ENCODE measurements around the gene RPTOR. TPM values are rescaled to one million over a fixed set of nuclear protein-coding genes. Genes with fewer than 3 reads are reported as not detected.
"Not testable (repeated sequence)": the region's sequence is repeated elsewhere in the genome, so short reads cannot be mapped to it uniquely, and the experiment has no call there.

The RPTOR gene
- total RNA-seq, 4 donors from 2014 or later = 47.6 to 56.9 (median 55.4) TPM

- TF ChIP-seq CTCF (IDR thresholded peaks at IDR 0.05 in 4 of 5, conservative IDR thresholded peaks at IDR 0.05 in 1 of 5) (peak; percentile 79 to 97 (median 92)), POLR2A (IDR thresholded peaks at IDR 0.05) (no peak)
- peaks cover 0 to 10% of the 10 kb centered on the region in 2 donors for H3K4me1 ChIP-seq
- ATAC-seq (peak; percentile 75 to 96), DNase-seq (peak; percentile 35 to 68)
- H3K27me3 ChIP-seq = no peaks in the 10 kb centered on the region
- no peaks in the 10 kb centered on the region for H3K36me3 ChIP-seq
- intact Hi-C loops (cut with DNase I; ENCODE audit: low total_unique reads) (loop anchor here (1.0 to 10.0 kb wide), 2 partner anchors 97 to 410 kb away; no protein-coding TSS in a partner anchor), in situ Hi-C loops (cut with MboI; ENCODE audit: low sequenced_read_pairs in 4 of 4) (loop anchor here in 3 of 4 donors (10.0 kb wide), 1 partner anchor 150 kb away; no protein-coding TSS in a partner anchor)
- no peak overlapping the region for H3K27ac ChIP-seq
- no peak overlapping the region for H3K4me3 ChIP-seq
- H3K9me3 ChIP-seq = no peaks in the 10 kb centered on the region
These were observed 30.6 kb downstream of the RPTOR start for GRCh38 chr17:80575057-80575875.

- Histone ChIP-seq H3K9me3 (no peaks in the 10 kb centered on the region), H3K4me1 (peaks cover 0 to 10% of the 10 kb centered on the region in 2 donors), H3K27ac (no peak overlapping the region), H3K27me3 (no peaks in the 10 kb centered on the region), H3K36me3 (no peaks in the 10 kb centered on the region), H3K4me3 (no peak overlapping the region)
- no peak for TF ChIP-seq CTCF (IDR thresholded peaks at IDR 0.05 in 4 of 5, conservative IDR thresholded peaks at IDR 0.05 in 1 of 5)
- no peak for TF ChIP-seq POLR2A (IDR thresholded peaks at IDR 0.05)
- in situ Hi-C loops (cut with MboI; ENCODE audit: low sequenced_read_pairs in 4 of 4) (loop anchor here in 3 of 4 donors (10.0 kb wide), 1 partner anchor 153 kb away; no protein-coding TSS in a partner anchor), intact Hi-C loops (cut with DNase I; ENCODE audit: low total_unique reads) (loop anchor here (10.0 kb wide), 1 partner anchor 407 kb away; no protein-coding TSS in a partner anchor)
- no peak for DNase-seq
- ATAC-seq = no peak
These were observed 33.4 kb downstream of the RPTOR start for GRCh38 chr17:80577876-80578570.

- intact Hi-C loops (cut with DNase I; ENCODE audit: low total_unique reads) (loop anchor here (10.0 kb wide), 1 partner anchor 406 kb away; no protein-coding TSS in a partner anchor), in situ Hi-C loops (cut with MboI; ENCODE audit: low sequenced_read_pairs in 4 of 4) (loop anchor here in 3 of 4 donors (10.0 kb wide), 1 partner anchor 154 kb away; no protein-coding TSS in a partner anchor)
- not testable (repeated sequence) for H3K9me3 ChIP-seq, H3K27me3 ChIP-seq, DNase-seq, H3K36me3 ChIP-seq, H3K4me1 ChIP-seq, H3K4me3 ChIP-seq, H3K27ac ChIP-seq, ATAC-seq
These were observed 34.2 kb downstream of the RPTOR start for GRCh38 chr17:80578668-80579388.

GRCh38 chr17:80582165-80582564 lies 37.5 kb downstream of the RPTOR start:
- no peak overlapping the region for H3K4me3 ChIP-seq
- peaks cover 0 to 9% of the 10 kb centered on the region in 2 donors for H3K4me1 ChIP-seq
- intact Hi-C loops (cut with DNase I; ENCODE audit: low total_unique reads) = no loop called here
- no peak for DNase-seq
- H3K9me3 ChIP-seq = no peaks in the 10 kb centered on the region
- H3K27me3 ChIP-seq = no peaks in the 10 kb centered on the region
- no peak for TF ChIP-seq POLR2A (IDR thresholded peaks at IDR 0.05)
- no peak for TF ChIP-seq CTCF (IDR thresholded peaks at IDR 0.05 in 4 of 5, conservative IDR thresholded peaks at IDR 0.05 in 1 of 5)
- no peak overlapping the region for H3K27ac ChIP-seq
- in situ Hi-C loops (cut with MboI; ENCODE audit: low sequenced_read_pairs in 4 of 4) = no loop called here
- no peaks in the 10 kb centered on the region for H3K36me3 ChIP-seq
- ATAC-seq = no peak

Data from gastrocnemius medialis (tissue), 4 donors.